Activated gamma-delta T cell treated with anti-CD3 and anti-CD28 coated beads, Interleukin-2, amount 50 U/mL, for 16 hours (primary cell): ENCODE results near the gene SORCS2.

Source experiments
- DNase-seq: peaks from one replicate; pipeline ENCODE4 v3.0.0-alpha.2; 2020; ENCODE audit warnings: low read depth

The SORCS2 gene

GRCh38 chr4:7415927-7416686, 223.8 kb downstream of the SORCS2 start:
- DNase-seq: no peak

- DNase-seq: no peak
Measured at GRCh38 chr4:7416745-7417432, 224.6 kb downstream of the SORCS2 start.

- DNase-seq: no peak
Measured at GRCh38 chr4:7417639-7418038, 225.3 kb downstream of the SORCS2 start.

GRCh38 chr4:7418131-7418943, 226.0 kb downstream of the SORCS2 start:
- no peak for DNase-seq

GRCh38 chr4:7419961-7420660, 227.8 kb downstream of the SORCS2 start:
- no peak for DNase-seq

GRCh38 chr4:7420661-7421040, 228.3 kb downstream of the SORCS2 start:
- no peak for DNase-seq

- no peak for DNase-seq
Measured at GRCh38 chr4:7421356-7422150, 229.2 kb downstream of the SORCS2 start.

GRCh38 chr4:7422151-7422897, 230.0 kb downstream of the SORCS2 start:
- no peak for DNase-seq

GRCh38 chr4:7422898-7423180, 230.5 kb downstream of the SORCS2 start:
- DNase-seq: no peak

GRCh38 chr4:7423391-7423790, 231.1 kb downstream of the SORCS2 start:
- no peak for DNase-seq

- no peak for DNase-seq
Measured at GRCh38 chr4:7423801-7424552, 231.6 kb downstream of the SORCS2 start.

- no peak for DNase-seq
Measured at GRCh38 chr4:7424553-7425111, 232.3 kb downstream of the SORCS2 start.

- DNase-seq: no peak
Measured at GRCh38 chr4:7425124-7425523, 232.8 kb downstream of the SORCS2 start.

- no peak for DNase-seq
Measured at GRCh38 chr4:7425591-7426468, 233.5 kb downstream of the SORCS2 start.

GRCh38 chr4:7426525-7427171, 234.3 kb downstream of the SORCS2 start:
- DNase-seq: no peak

- DNase-seq: no peak
Measured at GRCh38 chr4:7427361-7427760, 235.0 kb downstream of the SORCS2 start.

- DNase-seq: no peak
Measured at GRCh38 chr4:7427831-7428260, 235.5 kb downstream of the SORCS2 start.
